GM12878 (cell line): Measurements from ENCODE around the gene SLIT1. TPM values are rescaled to one million over a fixed set of nuclear protein-coding genes. Genes with fewer than 3 reads are reported as not detected.

Experiments
- ATAC-seq: fragments of 200-7000 bp; cut with Tn5 transposase; 3 replicates; pipeline ENCODE4 v1.9.1; 2020; ENCODE audit warnings: mild to moderate bottlenecking, moderate library complexity
- BruUV-seq: library from RNA; stranded (reverse); fragments of 400-500 nt; replicated peaks from 2 replicates; lab custom pipeline; 2021; lab: Mats Ljungman, UMichigan
- CTCF ChIA-PET: fragments of 300-600 bp; sonication (Branson Sonifier 250); formaldehyde crosslinking; extraction: SDS; loops from one replicate; lab custom pipeline; 2021; ENCODE audit warnings: inconsistent platforms; lab: Yijun Ruan, JAX
- POLR2A ChIA-PET: fragments of 350-600 bp; formaldehyde crosslinking; extraction: SDS; loops from one replicate; lab custom pipeline; 2021; ENCODE audit warnings: inconsistent platforms; lab: Charles Lee
- RAD21 ChIA-PET: fragments of 300-600 bp; sonication (Branson Sonifier 250); formaldehyde crosslinking; loops from one replicate; lab custom pipeline; 2023; ENCODE audit warnings: antibody characterized with exemption; ENCODE audit not compliant: unreplicated experiment; lab: Charles Lee
- SMC1A ChIA-PET: fragments of 300-600 bp; sonication (Branson Sonifier 250); formaldehyde crosslinking; loops from one replicate; lab custom pipeline; 2023; ENCODE audit not compliant: unreplicated experiment, uncharacterized antibody; lab: Charles Lee
- DNase-seq: peaks from one replicate; pipeline ENCODE4 v3.0.0-alpha.2; 2011; ENCODE audit warnings: low read depth, low spot score
- FAIRE-seq: peaks from 3 replicates; lab custom pipeline; 2011; peaks lifted over from hg19 to GRCh38; lab: Jason Lieb, UNC
- H2AFZ ChIP-seq: 2 replicates; pipeline ENCODE4 v1.6.0; 2011; ENCODE audit warnings: low read depth, low read length, control low read depth; ENCODE audit not compliant: control insufficient read depth
- H3K27ac ChIP-seq: 2 replicates; pipeline ENCODE4 v1.5.1; 2011; ENCODE audit warnings: control low read depth; ENCODE audit not compliant: control insufficient read depth, insufficient read depth
- H3K27me3 ChIP-seq, 2 experiments: replicated peaks in 1 of 2; 2 replicates each; pipeline versions ENCODE4 v1.6.0 to v1.6.1; 2011; ENCODE audit warnings: low read length in 1 of 2; ENCODE audit not compliant: control insufficient read depth in 2 of 2, insufficient read depth in 2 of 2
- H3K36me3 ChIP-seq, 2 experiments: 2 replicates each; pipeline ENCODE4 v1.5.1; 2011; ENCODE audit warnings: low read length in 1 of 2; ENCODE audit not compliant: control insufficient read depth in 2 of 2, insufficient read depth in 2 of 2
- H3K4me1 ChIP-seq: 2 replicates; pipeline ENCODE4 v1.6.1; 2011; ENCODE audit warnings: mild to moderate bottlenecking, low read length, moderate library complexity, mixed read lengths; ENCODE audit not compliant: control insufficient read depth, insufficient read depth
- H3K4me2 ChIP-seq: 2 replicates; pipeline ENCODE4 v1.6.0; 2011; ENCODE audit warnings: control low read depth; ENCODE audit not compliant: control insufficient read depth, insufficient read depth
- H3K4me3 ChIP-seq: fragments of 200-600 bp; sonication (generic); 2 replicates; pipeline ENCODE4 v1.5.1; 2016
- H3K79me2 ChIP-seq: 2 replicates; pipeline ENCODE4 v1.6.0; 2011; ENCODE audit warnings: low read length; ENCODE audit not compliant: control insufficient read depth, insufficient read depth
- H3K9ac ChIP-seq: 2 replicates; pipeline ENCODE4 v1.8.0; 2011; ENCODE audit warnings: low read length, control low read depth, mixed read lengths; ENCODE audit not compliant: control insufficient read depth, insufficient read depth
- H3K9me3 ChIP-seq: replicated peaks from 3 replicates; pipeline ENCODE4 v1.5.1; 2011; ENCODE audit warnings: mild to moderate bottlenecking, low read length; ENCODE audit not compliant: control insufficient read depth, insufficient read depth
- H4K20me1 ChIP-seq: 2 replicates; pipeline ENCODE4 v1.6.0; 2011; ENCODE audit not compliant: control insufficient read depth, insufficient read depth
- BACH1 ChIP-seq: fragments of 450-650 bp; IDR thresholded peaks from 2 replicates; pipeline ENCODE4 v1.6.1; 2017; ENCODE audit warnings: mild to moderate bottlenecking, borderline replicate concordance
- BRCA1 ChIP-seq: IDR thresholded peaks from 2 replicates; pipeline ENCODE4 v1.6.1; 2011; ENCODE audit warnings: low read depth, low read length, improper control_type of control experiment
- DPF2 ChIP-seq: fragments of 450-650 bp; IDR thresholded peaks from 2 replicates; pipeline ENCODE4 v1.6.1; 2017; ENCODE audit warnings: mild to moderate bottlenecking
- HDAC2 ChIP-seq: fragments of 200-600 bp; sonication (generic); IDR thresholded peaks from 2 replicates; pipeline ENCODE4 v1.6.1; 2017
- HDGF ChIP-seq: fragments of 450-650 bp; IDR thresholded peaks from 2 replicates; pipeline ENCODE4 v1.6.1; 2016; ENCODE audit warnings: antibody characterized with exemption
- KAT2A ChIP-seq: conservative IDR thresholded peaks from 2 replicates; pipeline ENCODE4 v1.6.1; 2011; ENCODE audit warnings: low read depth, low read length; ENCODE audit not compliant: control insufficient read depth
- RCOR1 ChIP-seq: conservative IDR thresholded peaks from 2 replicates; pipeline ENCODE4 v1.6.1; 2012; ENCODE audit warnings: low read depth, low read length, improper control_type of control experiment
- SP1 ChIP-seq: IDR thresholded peaks from one replicate; pipeline ENCODE4 v1.6.1; 2011; ENCODE audit warnings: low read depth, low read length
- ZNF384 ChIP-seq: IDR thresholded peaks from 2 replicates; pipeline ENCODE4 v1.6.1; 2012; ENCODE audit warnings: low read depth, mild to moderate bottlenecking, low read length, improper control_type of control experiment, borderline replicate concordance
- WGBS: methylation state at CpG from one replicate; pipeline ENCODE4 v1.1.6; 2016; ENCODE audit warnings: low lambda C conversion rate; ENCODE audit not compliant: insufficient replicate concordance, insufficient coverage; ENCODE audit errors: missing lambda C conversion rate; 5-methylcytosine and 5-hydroxymethylcytosine counted together
- in situ Hi-C: fragments of 300-500 bp; cut with MboI; formaldehyde crosslinking; loops from 9 replicates; pipeline ENCODE4 v1.14.3; 2018; ENCODE audit warnings: mixed read lengths
- intact Hi-C: fragments of 100-400 bp; cut with micrococcal nuclease; formaldehyde crosslinking; loops from one replicate; pipeline ENCODE4 v1.14.2; 2022; ENCODE audit not compliant: unreplicated experiment
- polyA plus RNA-seq, 11 experiments: library from polyadenylated mRNA; depleted of rRNA in 4 of 11; unstranded in 6 of 11; stranded (reverse) in 5 of 11; fragments of >200 nt; fragmentation: Nextera tagmentation in 4 of 11; fragmentation: Illumina TruSeq in 1 of 11; extraction: Ambion mirVana in 4 of 11; extraction: Trizol in 1 of 11; gene quantifications; 1 replicate in 1 of 11; 2 replicates in 10 of 11; pipeline versions ENCODE4 v1.2.1 to v1.2.3, GENCODE V29; 2011 to 2016; ENCODE audit warnings: inconsistent platforms in 2 of 11, missing spikeins in 2 of 11, low read depth in 1 of 11
- total RNA-seq, 4 experiments: library from RNA; depleted of rRNA in 3 of 4; stranded (reverse); fragments of >200 nt in 3 of 4; fragmentation: Illumina TruSeq in 1 of 4; extraction: Trizol in 1 of 4; gene quantifications; 2 replicates each; pipeline versions ENCODE4 v1.2.1 to v1.2.3, GENCODE V29; 2013 to 2021
- TF ChIP-seq, protein P1 (sequence below): IDR thresholded peaks from 2 replicates; pipeline ENCODE4 v1.6.1; 2012; ENCODE audit warnings: mild to moderate bottlenecking, low read depth, low read length
- TF ChIP-seq, protein P2 (sequence below): fragments of 450-650 bp; formaldehyde crosslinking; IDR thresholded peaks from 2 replicates; pipeline ENCODE4 v1.4.0; 2022; ENCODE audit warnings: mild to moderate bottlenecking, moderate library complexity
- TF ChIP-seq, protein P3 (sequence below): fragments of 450-650 bp; IDR thresholded peaks from 2 replicates; pipeline ENCODE4 v1.6.1; 2018; ENCODE audit warnings: mild to moderate bottlenecking, low read depth, moderate library complexity; ENCODE audit not compliant: partially characterized antibody

Gene SLIT1
- total and polyA plus RNA-seq, 10 of the 15 experiments (the other 5 are each of a cell fraction or from before 2014, with no cell fraction given): 0.04 to 0.19 (median 0.06) TPM; not detected in 4

DNA sequence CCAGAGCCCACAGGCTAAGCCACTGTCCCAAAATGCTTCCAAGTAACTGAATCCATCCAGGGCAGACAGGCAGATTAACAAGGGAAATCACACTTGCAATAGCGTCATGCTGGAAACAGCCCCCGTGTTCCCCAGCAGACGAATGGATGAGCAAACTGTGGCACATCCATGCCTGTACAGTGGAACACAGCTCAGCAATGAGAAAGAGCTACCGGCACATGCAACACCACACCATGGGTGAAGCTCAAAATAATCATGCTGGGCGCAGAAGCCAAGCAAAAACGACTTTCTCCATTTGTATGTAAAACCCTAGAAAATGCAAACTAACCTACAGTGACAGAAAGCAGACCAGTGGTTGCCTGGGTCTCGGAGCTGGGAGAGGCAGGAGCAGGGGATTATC is 153.1 kb downstream of the SLIT1 start:
- 32% methylated on average over 7 of the region's 7 CpGs for WGBS
- H2AFZ ChIP-seq: no peak overlapping the region
- H3K4me1 ChIP-seq: peaks cover 5% of the 10 kb centered on the region
- no peak overlapping the region for H3K9ac ChIP-seq
- no peak overlapping the region for H3K27ac ChIP-seq
- H4K20me1 ChIP-seq: no peaks in the 10 kb centered on the region
- H3K79me2 ChIP-seq: no peaks in the 10 kb centered on the region
- POLR2A ChIA-PET: interaction anchor here (0.7 kb wide), 1 partner anchor 349 kb away, joined by 5 read pairs; no protein-coding TSS in a partner anchor
- H3K27me3 ChIP-seq: peaks cover 0 to 3% of the 10 kb centered on the region in 2 experiments; a peak in 3 of 4 replicates
- FAIRE-seq: no peak
- TF ChIP-seq, protein P1, sequence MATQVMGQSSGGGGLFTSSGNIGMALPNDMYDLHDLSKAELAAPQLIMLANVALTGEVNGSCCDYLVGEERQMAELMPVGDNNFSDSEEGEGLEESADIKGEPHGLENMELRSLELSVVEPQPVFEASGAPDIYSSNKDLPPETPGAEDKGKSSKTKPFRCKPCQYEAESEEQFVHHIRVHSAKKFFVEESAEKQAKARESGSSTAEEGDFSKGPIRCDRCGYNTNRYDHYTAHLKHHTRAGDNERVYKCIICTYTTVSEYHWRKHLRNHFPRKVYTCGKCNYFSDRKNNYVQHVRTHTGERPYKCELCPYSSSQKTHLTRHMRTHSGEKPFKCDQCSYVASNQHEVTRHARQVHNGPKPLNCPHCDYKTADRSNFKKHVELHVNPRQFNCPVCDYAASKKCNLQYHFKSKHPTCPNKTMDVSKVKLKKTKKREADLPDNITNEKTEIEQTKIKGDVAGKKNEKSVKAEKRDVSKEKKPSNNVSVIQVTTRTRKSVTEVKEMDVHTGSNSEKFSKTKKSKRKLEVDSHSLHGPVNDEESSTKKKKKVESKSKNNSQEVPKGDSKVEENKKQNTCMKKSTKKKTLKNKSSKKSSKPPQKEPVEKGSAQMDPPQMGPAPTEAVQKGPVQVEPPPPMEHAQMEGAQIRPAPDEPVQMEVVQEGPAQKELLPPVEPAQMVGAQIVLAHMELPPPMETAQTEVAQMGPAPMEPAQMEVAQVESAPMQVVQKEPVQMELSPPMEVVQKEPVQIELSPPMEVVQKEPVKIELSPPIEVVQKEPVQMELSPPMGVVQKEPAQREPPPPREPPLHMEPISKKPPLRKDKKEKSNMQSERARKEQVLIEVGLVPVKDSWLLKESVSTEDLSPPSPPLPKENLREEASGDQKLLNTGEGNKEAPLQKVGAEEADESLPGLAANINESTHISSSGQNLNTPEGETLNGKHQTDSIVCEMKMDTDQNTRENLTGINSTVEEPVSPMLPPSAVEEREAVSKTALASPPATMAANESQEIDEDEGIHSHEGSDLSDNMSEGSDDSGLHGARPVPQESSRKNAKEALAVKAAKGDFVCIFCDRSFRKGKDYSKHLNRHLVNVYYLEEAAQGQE: no peak
- TF ChIP-seq SP1 (no peak), RCOR1 (no peak), KAT2A (no peak), BRCA1 (no peak), DPF2 (no peak), HDGF (no peak), BACH1 (no peak), HDAC2 (no peak), ZNF384 (no peak)
- TF ChIP-seq, protein P2, sequence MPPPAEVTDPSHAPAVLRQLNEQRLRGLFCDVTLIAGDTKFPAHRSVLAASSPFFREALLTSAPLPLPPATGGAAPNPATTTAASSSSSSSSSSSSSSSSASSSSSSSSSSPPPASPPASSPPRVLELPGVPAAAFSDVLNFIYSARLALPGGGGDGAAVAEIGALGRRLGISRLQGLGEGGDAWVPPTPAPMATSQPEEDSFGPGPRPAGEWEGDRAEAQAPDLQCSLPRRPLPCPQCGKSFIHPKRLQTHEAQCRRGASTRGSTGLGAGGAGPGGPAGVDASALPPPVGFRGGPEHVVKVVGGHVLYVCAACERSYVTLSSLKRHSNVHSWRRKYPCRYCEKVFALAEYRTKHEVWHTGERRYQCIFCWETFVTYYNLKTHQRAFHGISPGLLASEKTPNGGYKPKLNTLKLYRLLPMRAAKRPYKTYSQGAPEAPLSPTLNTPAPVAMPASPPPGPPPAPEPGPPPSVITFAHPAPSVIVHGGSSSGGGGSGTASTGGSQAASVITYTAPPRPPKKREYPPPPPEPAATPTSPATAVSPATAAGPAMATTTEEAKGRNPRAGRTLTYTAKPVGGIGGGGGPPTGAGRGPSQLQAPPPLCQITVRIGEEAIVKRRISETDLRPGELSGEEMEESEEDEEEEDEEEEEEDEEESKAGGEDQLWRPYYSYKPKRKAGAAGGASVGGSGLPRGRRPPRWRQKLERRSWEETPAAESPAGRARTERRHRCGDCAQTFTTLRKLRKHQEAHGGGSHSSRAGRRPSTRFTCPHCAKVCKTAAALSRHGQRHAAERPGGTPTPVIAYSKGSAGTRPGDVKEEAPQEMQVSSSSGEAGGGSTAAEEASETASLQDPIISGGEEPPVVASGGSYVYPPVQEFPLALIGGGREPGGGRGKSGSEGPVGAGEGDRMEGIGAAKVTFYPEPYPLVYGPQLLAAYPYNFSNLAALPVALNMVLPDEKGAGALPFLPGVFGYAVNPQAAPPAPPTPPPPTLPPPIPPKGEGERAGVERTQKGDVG (CRISPR knock-in tag): no peak
- TF ChIP-seq, protein P3, sequence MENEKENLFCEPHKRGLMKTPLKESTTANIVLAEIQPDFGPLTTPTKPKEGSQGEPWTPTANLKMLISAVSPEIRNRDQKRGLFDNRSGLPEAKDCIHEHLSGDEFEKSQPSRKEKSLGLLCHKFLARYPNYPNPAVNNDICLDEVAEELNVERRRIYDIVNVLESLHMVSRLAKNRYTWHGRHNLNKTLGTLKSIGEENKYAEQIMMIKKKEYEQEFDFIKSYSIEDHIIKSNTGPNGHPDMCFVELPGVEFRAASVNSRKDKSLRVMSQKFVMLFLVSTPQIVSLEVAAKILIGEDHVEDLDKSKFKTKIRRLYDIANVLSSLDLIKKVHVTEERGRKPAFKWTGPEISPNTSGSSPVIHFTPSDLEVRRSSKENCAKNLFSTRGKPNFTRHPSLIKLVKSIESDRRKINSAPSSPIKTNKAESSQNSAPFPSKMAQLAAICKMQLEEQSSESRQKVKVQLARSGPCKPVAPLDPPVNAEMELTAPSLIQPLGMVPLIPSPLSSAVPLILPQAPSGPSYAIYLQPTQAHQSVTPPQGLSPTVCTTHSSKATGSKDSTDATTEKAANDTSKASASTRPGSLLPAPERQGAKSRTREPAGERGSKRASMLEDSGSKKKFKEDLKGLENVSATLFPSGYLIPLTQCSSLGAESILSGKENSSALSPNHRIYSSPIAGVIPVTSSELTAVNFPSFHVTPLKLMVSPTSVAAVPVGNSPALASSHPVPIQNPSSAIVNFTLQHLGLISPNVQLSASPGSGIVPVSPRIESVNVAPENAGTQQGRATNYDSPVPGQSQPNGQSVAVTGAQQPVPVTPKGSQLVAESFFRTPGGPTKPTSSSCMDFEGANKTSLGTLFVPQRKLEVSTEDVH: no peak
- RAD21 ChIA-PET: interaction anchor here (1.8 kb wide), 1 partner anchor 9 kb away, joined by 7 read pairs; no protein-coding TSS in a partner anchor
- SMC1A ChIA-PET: interaction anchor here (0.6 to 1.5 kb wide), 5 partner anchors 9 to 423 kb away, joined by 3 to 5 read pairs (median 3); no protein-coding TSS in a partner anchor
- intact Hi-C loops (no loop called here), in situ Hi-C loops (no loop called here)
- no peak overlapping the region for H3K4me2 ChIP-seq
- no peaks in the 10 kb centered on the region for H3K9me3 ChIP-seq
- no peak for DNase-seq
- no peaks in the 10 kb centered on the region for H3K36me3 ChIP-seq
- CTCF ChIA-PET: interaction anchor here (0.7 to 8.5 kb wide), 5 partner anchors 9 to 178 kb away, joined by 3 to 155 read pairs (median 4); no protein-coding TSS in a partner anchor
- H3K4me3 ChIP-seq: no peak overlapping the region
- BruUV-seq: no TSS peak
- no peak for ATAC-seq
